Measurements from ENCODE around the gene SOX2. TPM values are rescaled to one million over a fixed set of nuclear protein-coding genes. Genes with fewer than 3 reads are reported as not detected.
A peak's percentile ranks its signal among the peaks of the same experiment; 100 is the strongest.

SOX2 gene
- total RNA-seq, 3 donors from 2014 or later = under 0.01 to 0.16 TPM; not detected in 1

DNA sequence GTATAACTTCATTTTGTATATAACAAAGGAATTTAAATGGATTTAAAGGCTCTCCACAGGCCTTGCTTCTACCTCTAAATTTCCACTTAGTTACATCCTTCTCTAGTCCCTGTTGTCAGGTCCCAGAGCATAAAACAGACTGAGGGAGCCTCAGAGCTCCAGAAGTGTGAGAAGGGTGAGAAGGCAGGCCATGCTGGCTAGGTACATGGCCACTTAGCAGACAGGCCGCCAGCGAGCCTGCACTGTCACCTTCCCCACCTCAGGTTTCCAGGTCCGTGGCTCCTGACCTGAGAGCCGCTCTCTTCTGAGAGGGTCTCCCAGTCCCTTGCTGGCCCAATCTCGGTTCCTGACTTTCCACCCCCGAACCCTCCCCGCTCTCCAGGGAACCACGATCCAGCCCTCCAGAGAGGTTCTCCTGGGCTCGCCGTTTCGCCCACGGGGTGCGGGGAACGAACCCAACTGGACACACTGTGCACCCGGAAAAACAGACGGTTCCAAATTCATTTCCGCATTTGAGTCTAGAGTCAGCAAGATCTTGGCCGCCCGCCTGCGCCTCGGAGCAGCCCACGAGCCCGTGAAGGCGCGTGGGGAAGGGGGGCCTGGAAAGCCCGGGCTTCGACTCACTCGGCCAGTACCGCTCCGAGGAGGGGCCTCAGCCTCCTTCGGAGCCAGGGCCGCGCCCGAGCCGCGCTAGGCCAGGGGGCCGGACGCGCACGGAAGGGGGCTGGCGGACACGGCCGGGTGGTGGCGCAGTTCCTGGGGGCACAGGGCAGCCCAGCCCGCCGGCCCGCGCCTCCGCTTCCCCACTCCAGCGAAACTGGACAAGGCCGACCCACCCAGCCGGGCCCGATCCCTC is 16.7 kb upstream of the SOX2 start:
- Histone ChIP-seq H3K27me3 (peaks cover 0 to 54% of the 10 kb centered on the region in 2 donors), H3K27ac (peak overlapping the region in 1 of 2 donors; percentile 36), H3K36me3 (no peaks in the 10 kb centered on the region), H3K9me3 (no peaks in the 10 kb centered on the region), H3K4me1 (no peaks in the 10 kb centered on the region), H3K4me3 (peak overlapping the region; percentile 39 to 70 (median 46))
- peak in 1 of 2 donors; percentile 72 for DNase-seq (ENCODE audit: low spot score in 2 of 2)
- intact Hi-C loops (cut with DNase I; ENCODE audit: low total_unique reads) = no loop called here
- TF ChIP-seq CTCF (IDR thresholded peaks at IDR 0.05) = peak in 1 of 3 donors; percentile 16
- TF ChIP-seq POLR2AphosphoS5 (IDR thresholded peaks at IDR 0.05) = no peak
- TF ChIP-seq POLR2A (IDR thresholded peaks at IDR 0.05) = no peak

GRCh38 chr3:181695661-181696491 is 15.8 kb upstream of the SOX2 start:
- Histone ChIP-seq H3K27me3 (peaks cover 0 to 63% of the 10 kb centered on the region in 2 donors), H3K4me1 (no peaks in the 10 kb centered on the region), H3K36me3 (no peaks in the 10 kb centered on the region), H3K4me3 (peak overlapping the region; percentile 39 to 70 (median 46)), H3K27ac (peak overlapping the region in 1 of 2 donors; percentile 36), H3K9me3 (no peaks in the 10 kb centered on the region)
- intact Hi-C loops (cut with DNase I; ENCODE audit: low total_unique reads) = no loop called here
- TF ChIP-seq POLR2A (IDR thresholded peaks at IDR 0.05) (no peak), POLR2AphosphoS5 (IDR thresholded peaks at IDR 0.05) (no peak), CTCF (IDR thresholded peaks at IDR 0.05) (no peak)
- no peak for DNase-seq (ENCODE audit: low spot score in 2 of 2)

DNA sequence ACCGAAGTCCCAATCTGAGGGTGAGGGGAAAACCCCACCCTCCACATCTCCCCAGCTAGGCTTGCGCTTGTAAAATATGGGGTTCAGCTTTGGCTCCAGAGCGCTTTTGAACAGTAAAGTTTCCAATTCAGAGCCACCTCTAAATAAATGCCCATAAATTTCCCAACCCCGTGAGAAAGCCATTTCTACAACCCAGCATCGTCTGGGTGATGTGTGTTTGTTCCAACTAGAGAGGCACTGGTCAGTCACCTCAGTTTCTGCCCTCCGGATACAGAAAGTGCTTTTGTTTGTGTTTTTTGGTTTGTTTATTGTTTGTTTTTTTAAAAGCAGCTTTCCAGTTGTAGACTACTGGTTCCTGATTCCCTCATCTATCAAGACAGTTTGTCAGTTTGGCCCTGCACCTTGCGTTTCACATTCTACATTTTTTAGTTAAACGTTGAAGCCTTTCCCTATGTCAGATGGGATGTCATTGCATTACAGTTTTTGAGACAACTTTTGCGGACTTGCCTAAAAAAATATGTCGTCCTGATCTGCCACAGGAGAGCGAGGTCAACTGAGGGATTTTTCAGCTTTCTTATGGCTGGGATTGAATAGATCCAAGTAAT is 15.0 kb upstream of the SOX2 start:
- no peak for DNase-seq (ENCODE audit: low spot score in 2 of 2)
- TF ChIP-seq CTCF (IDR thresholded peaks at IDR 0.05) = no peak
- TF ChIP-seq POLR2AphosphoS5 (IDR thresholded peaks at IDR 0.05) = no peak
- no peak for TF ChIP-seq POLR2A (IDR thresholded peaks at IDR 0.05)
- peaks cover 0 to 71% of the 10 kb centered on the region in 2 donors for H3K27me3 ChIP-seq
- H3K9me3 ChIP-seq = no peaks in the 10 kb centered on the region
- no peak overlapping the region for H3K27ac ChIP-seq
- intact Hi-C loops (cut with DNase I; ENCODE audit: low total_unique reads) = no loop called here
- H3K36me3 ChIP-seq = no peaks in the 10 kb centered on the region
- H3K4me3 ChIP-seq = peak overlapping the region in 1 of 3 donors; percentile 70
- H3K4me1 ChIP-seq = no peaks in the 10 kb centered on the region

- no peaks in the 10 kb centered on the region for H3K36me3 ChIP-seq
- H3K9me3 ChIP-seq = no peaks in the 10 kb centered on the region
- intact Hi-C loops (cut with DNase I; ENCODE audit: low total_unique reads) = no loop called here
- no peaks in the 10 kb centered on the region for H3K4me1 ChIP-seq
- peaks cover 0 to 88% of the 10 kb centered on the region in 2 donors for H3K27me3 ChIP-seq
- H3K4me3 ChIP-seq = no peak overlapping the region
- TF ChIP-seq CTCF (IDR thresholded peaks at IDR 0.05) (no peak), POLR2A (IDR thresholded peaks at IDR 0.05) (no peak), POLR2AphosphoS5 (IDR thresholded peaks at IDR 0.05) (no peak)
- H3K27ac ChIP-seq = no peak overlapping the region
- DNase-seq (ENCODE audit: low spot score in 2 of 2) = no peak
These were observed 13.3 kb upstream of the SOX2 start for GRCh38 chr3:181698263-181698954.
